Measurements from ENCODE around the gene CADPS. TPM values are rescaled to one million over a fixed set of nuclear protein-coding genes. Genes with fewer than 3 reads are reported as not detected.

The CADPS gene
- total RNA-seq, 1 donor from 2014 or later = 149 TPM

- Mint-ChIP-seq H3K4me3 (ENCODE audit: low read depth) (no peak overlapping the region), H3K27ac (no peak overlapping the region), H3K9me3 (ENCODE audit: low read depth) (no peaks in the 10 kb centered on the region), H3K4me1 (ENCODE audit: low read depth) (no peaks in the 10 kb centered on the region), H3K36me3 (ENCODE audit: insufficient read depth) (peaks cover 4% of the 10 kb centered on the region), H3K27me3 (no peaks in the 10 kb centered on the region)
- DNase-seq (ENCODE audit: low spot score, unreplicated experiment) = no peak
- TF ChIP-seq CTCF (IDR thresholded peaks at IDR 0.05; ENCODE audit: unreplicated experiment) = peak; percentile 25
Measured at GRCh38 chr3:62659660-62660059, 215.6 kb downstream of the CADPS start.

GRCh38 chr3:62655691-62656063 lies 219.5 kb downstream of the CADPS start:
- Mint-ChIP-seq H3K27ac (no peak overlapping the region), H3K9me3 (ENCODE audit: low read depth) (no peaks in the 10 kb centered on the region), H3K36me3 (ENCODE audit: insufficient read depth) (peaks cover 2% of the 10 kb centered on the region), H3K4me3 (ENCODE audit: low read depth) (no peak overlapping the region), H3K27me3 (no peaks in the 10 kb centered on the region), H3K4me1 (ENCODE audit: low read depth) (no peaks in the 10 kb centered on the region)
- DNase-seq (ENCODE audit: low spot score, unreplicated experiment) = no peak
- TF ChIP-seq CTCF (IDR thresholded peaks at IDR 0.05; ENCODE audit: unreplicated experiment) = no peak

GRCh38 chr3:62655056-62655690 lies 220.0 kb downstream of the CADPS start:
- Mint-ChIP-seq H3K4me1 (ENCODE audit: low read depth) (no peaks in the 10 kb centered on the region), H3K9me3 (ENCODE audit: low read depth) (no peaks in the 10 kb centered on the region), H3K27me3 (no peaks in the 10 kb centered on the region), H3K36me3 (ENCODE audit: insufficient read depth) (peaks cover 2% of the 10 kb centered on the region), H3K27ac (no peak overlapping the region), H3K4me3 (ENCODE audit: low read depth) (no peak overlapping the region)
- no peak for DNase-seq (ENCODE audit: low spot score, unreplicated experiment)
- no peak for TF ChIP-seq CTCF (IDR thresholded peaks at IDR 0.05; ENCODE audit: unreplicated experiment)

GRCh38 chr3:62653796-62654195 lies 221.4 kb downstream of the CADPS start:
- Mint-ChIP-seq H3K9me3 (ENCODE audit: low read depth) (no peaks in the 10 kb centered on the region), H3K36me3 (ENCODE audit: insufficient read depth) (peaks cover 6% of the 10 kb centered on the region), H3K4me1 (ENCODE audit: low read depth) (no peaks in the 10 kb centered on the region), H3K27ac (no peak overlapping the region), H3K27me3 (no peaks in the 10 kb centered on the region), H3K4me3 (ENCODE audit: low read depth) (no peak overlapping the region)
- DNase-seq (ENCODE audit: low spot score, unreplicated experiment) = no peak
- TF ChIP-seq CTCF (IDR thresholded peaks at IDR 0.05; ENCODE audit: unreplicated experiment) = no peak

- Mint-ChIP-seq H3K4me3 (ENCODE audit: low read depth) (no peak overlapping the region), H3K27ac (no peak overlapping the region), H3K9me3 (ENCODE audit: low read depth) (no peaks in the 10 kb centered on the region), H3K4me1 (ENCODE audit: low read depth) (peaks cover 1% of the 10 kb centered on the region), H3K27me3 (no peaks in the 10 kb centered on the region), H3K36me3 (ENCODE audit: insufficient read depth) (peaks cover 6% of the 10 kb centered on the region)
- DNase-seq (ENCODE audit: low spot score, unreplicated experiment) = no peak
- TF ChIP-seq CTCF (IDR thresholded peaks at IDR 0.05; ENCODE audit: unreplicated experiment) = no peak
Measured at GRCh38 chr3:62647711-62648110, 227.5 kb downstream of the CADPS start.

Measured in progenitor cell of endocrine pancreas (in vitro differentiated cells).